ENCODE data around the gene HDAC4. TPM values are rescaled to one million over a fixed set of nuclear protein-coding genes. Genes with fewer than 3 reads are reported as not detected.

Gene HDAC4
- total RNA-seq, 4 donors from 2014 or later, result 68.0 to 123 (median 86.5) TPM

- peak overlapping the region in 2 of 4 donors; percentile 46 to 70 for H3K27ac ChIP-seq
These were observed 38.4 kb upstream of the HDAC4 start for GRCh38 chr2:239438995-239439753.

GRCh38 chr2:239438368-239438767 is 37.5 kb upstream of the HDAC4 start:
- peaks cover 0 to 30% (median 11%) of the 10 kb centered on the region in 4 donors for H3K4me1 ChIP-seq
- TF ChIP-seq EP300 (IDR thresholded peaks at IDR 0.05) (no peak), POLR2A (IDR thresholded peaks at IDR 0.05) (no peak), CTCF (IDR thresholded peaks at IDR 0.05) (no peak)
- no peaks in the 10 kb centered on the region for H3K36me3 ChIP-seq
- no peaks in the 10 kb centered on the region for H3K27me3 ChIP-seq
- DNase-seq (ENCODE audit: low spot score in 2 of 2), result no peak
- H3K9me3 ChIP-seq, result peaks cover 0 to 14% (median 0%) of the 10 kb centered on the region in 4 donors
- no peak overlapping the region for H3K4me3 ChIP-seq
- peak overlapping the region in 1 of 4 donors; percentile 22 for H3K27ac ChIP-seq
- 80 to 86% methylated on average over 3 of the region's 3 CpGs for WGBS, 2 donors

More at GRCh38 chr2:239438995-239439753, 38.4 kb upstream of the HDAC4 start:
- H3K9me3 ChIP-seq, result peaks cover 0 to 6% (median 0%) of the 10 kb centered on the region in 4 donors
- H3K27me3 ChIP-seq, result no peaks in the 10 kb centered on the region
- WGBS, 2 donors, result 79 to 84% methylated on average over 21 of the region's 21 CpGs
- H3K36me3 ChIP-seq, result no peaks in the 10 kb centered on the region
- no peak overlapping the region for H3K4me3 ChIP-seq
- no peak for TF ChIP-seq POLR2A (IDR thresholded peaks at IDR 0.05)
- TF ChIP-seq EP300 (IDR thresholded peaks at IDR 0.05), result no peak
- no peak for TF ChIP-seq CTCF (IDR thresholded peaks at IDR 0.05)
- DNase-seq (ENCODE audit: low spot score in 2 of 2), result no peak
- peaks cover 0 to 36% (median 16%) of the 10 kb centered on the region in 4 donors for H3K4me1 ChIP-seq

GRCh38 chr2:239436669-239437335 is 36.0 kb upstream of the HDAC4 start:
- 93 to 95% methylated on average over 2 of the region's 2 CpGs for WGBS, 2 donors
- no peaks in the 10 kb centered on the region for H3K27me3 ChIP-seq
- peaks cover 0 to 17% (median 0%) of the 10 kb centered on the region in 4 donors for H3K9me3 ChIP-seq
- H3K4me3 ChIP-seq, result no peak overlapping the region
- no peak for DNase-seq (ENCODE audit: low spot score in 2 of 2)
- H3K27ac ChIP-seq, result peak overlapping the region in 1 of 4 donors; percentile 11
- peaks cover 0 to 27% (median 11%) of the 10 kb centered on the region in 4 donors for H3K4me1 ChIP-seq
- H3K36me3 ChIP-seq, result no peaks in the 10 kb centered on the region
- peak in 1 of 2 donors; percentile 55 for TF ChIP-seq EP300 (IDR thresholded peaks at IDR 0.05)
- no peak for TF ChIP-seq POLR2A (IDR thresholded peaks at IDR 0.05)

- 92 to 93% methylated on average over 5 of the region's 5 CpGs for WGBS, 2 donors
- Histone ChIP-seq H3K27ac (peak overlapping the region in 1 of 4 donors; percentile 11), H3K9me3 (peaks cover 0 to 17% (median 0%) of the 10 kb centered on the region in 4 donors), H3K36me3 (no peaks in the 10 kb centered on the region), H3K4me3 (no peak overlapping the region), H3K27me3 (no peaks in the 10 kb centered on the region), H3K4me1 (peaks cover 0 to 19% (median 11%) of the 10 kb centered on the region in 4 donors)
- no peak for DNase-seq (ENCODE audit: low spot score in 2 of 2)
- TF ChIP-seq CTCF (IDR thresholded peaks at IDR 0.05) (no peak), EP300 (IDR thresholded peaks at IDR 0.05) (no peak), POLR2A (IDR thresholded peaks at IDR 0.05) (no peak)
These were observed 35.3 kb upstream of the HDAC4 start for GRCh38 chr2:239436076-239436475.

GRCh38 chr2:239433777-239434403 is 33.1 kb upstream of the HDAC4 start:
- no peaks in the 10 kb centered on the region for H3K4me1 ChIP-seq
- no peaks in the 10 kb centered on the region for H3K36me3 ChIP-seq
- no peak overlapping the region for H3K27ac ChIP-seq
- TF ChIP-seq EP300 (IDR thresholded peaks at IDR 0.05) (no peak), POLR2A (IDR thresholded peaks at IDR 0.05) (no peak), CTCF (IDR thresholded peaks at IDR 0.05) (no peak)
- DNase-seq (ENCODE audit: low spot score in 2 of 2), result no peak
- no peaks in the 10 kb centered on the region for H3K27me3 ChIP-seq
- H3K4me3 ChIP-seq, result no peak overlapping the region
- H3K9me3 ChIP-seq, result peaks cover 0 to 17% (median 0%) of the 10 kb centered on the region in 4 donors
- WGBS, 2 donors, result 86 to 89% methylated on average over 4 of the region's 4 CpGs

All from tibial nerve (tissue), 4 donors.